Stomach (tissue), 9 donors: ENCODE measurements around the gene CYP27A1. TPM values are rescaled to one million over a fixed set of nuclear protein-coding genes. Genes with fewer than 3 reads are reported as not detected.

Source experiments
- DNase-seq, 2 donors: peaks; one replicate each; pipeline versions ENCODE4 v3.0.0 to v3.0.0-alpha.2; 2013 to 2019
- H3K27ac ChIP-seq, 5 donors: fragments of 200-600 bp in 4 of 5; sonication (generic) in 4 of 5; one replicate each; pipeline ENCODE4 v1.5.1; 2013 to 2019; ENCODE audit warnings: mild to moderate bottlenecking in 1 of 5, moderate library complexity in 1 of 5
- H3K27me3 ChIP-seq, 3 donors: fragments of 200-600 bp; sonication (generic); one replicate each; pipeline ENCODE4 v1.5.1; 2017 to 2019; ENCODE audit warnings: mixed run types in 1 of 3
- H3K36me3 ChIP-seq, 4 donors: fragments of 200-600 bp; sonication (generic); 1 replicate in 3 of 4; 2 replicates in 1 of 4; pipeline ENCODE4 v1.5.1; 2016 to 2019
- H3K4me1 ChIP-seq, 4 donors: fragments of 200-600 bp; sonication (generic); one replicate each; pipeline ENCODE4 v1.5.1; 2016 to 2019
- H3K4me3 ChIP-seq, 4 donors: fragments of 200-600 bp; sonication (generic) in 3 of 4; one replicate each; pipeline ENCODE4 v1.5.1; 2016 to 2019; ENCODE audit warnings: mild to moderate bottlenecking in 1 of 4
- H3K9me3 ChIP-seq, 4 donors: fragments of 200-600 bp; sonication (generic); one replicate each; pipeline ENCODE4 v1.5.1; 2016 to 2019
- CTCF ChIP-seq, 7 experiments: fragments of 450-650 bp in 4 of 7; fragments of 200-600 bp in 3 of 7; sonication (generic) in 3 of 7; IDR thresholded peaks; one replicate each; pipeline ENCODE4 v1.5.1; 2016 to 2019; ENCODE audit warnings: antibody characterized with exemption in 7 of 7, control low read depth in 2 of 7, mild to moderate bottlenecking in 1 of 7
- EP300 ChIP-seq: sonication (generic); formaldehyde crosslinking; IDR thresholded peaks from one replicate; pipeline ENCODE4 v1.6.1; 2017; ENCODE audit warnings: antibody characterized with exemption
- POLR2A ChIP-seq, 4 donors: fragments of 450-650 bp; IDR thresholded peaks; one replicate each; pipeline ENCODE4 v1.6.1; 2016; ENCODE audit warnings: antibody characterized with exemption in 4 of 4, control low read depth in 2 of 4, mild to moderate bottlenecking in 1 of 4, moderate library complexity in 1 of 4
- POLR2AphosphoS5 ChIP-seq, 3 donors: sonication (generic); formaldehyde crosslinking; IDR thresholded peaks; one replicate each; pipeline ENCODE4 v1.6.1; 2016; ENCODE audit warnings: antibody characterized with exemption in 3 of 3
- WGBS, 5 donors: extraction: QIAGEN DNeasy Blood & Tissue Kit in 3 of 5; methylation state at CpG; one replicate each; pipeline versions ENCODE4 v1.1.5 to v1.1.7; 2013 to 2018; 5-methylcytosine and 5-hydroxymethylcytosine counted together
- intact Hi-C: fragments of 100-400 bp; cut with DNase I; formaldehyde crosslinking; loops from one replicate; pipeline ENCODE4 v1.15.1; 2023; ENCODE audit warnings: low total_unique reads
- polyA plus RNA-seq, 3 donors: library from polyadenylated mRNA; stranded (reverse); fragments of 200-250 nt; gene quantifications; one replicate each; pipeline ENCODE4 v1.2.3, GENCODE V29; 2013
- total RNA-seq, 5 donors: library from RNA; depleted of rRNA; stranded (reverse); fragments of >200 nt; gene quantifications; one replicate each; pipeline versions ENCODE4 v1.1.0 to v1.2.3, GENCODE V29; 2014 to 2016
- donor health status: healthy with polysubstance abuse.
- donor health status: Bipolar disorder and iron deficiency.
- donor health status: healthy.

The CYP27A1 gene
- total and polyA plus RNA-seq, 8 donors, result 4.4 to 546 (median 13.6) TPM

DNA sequence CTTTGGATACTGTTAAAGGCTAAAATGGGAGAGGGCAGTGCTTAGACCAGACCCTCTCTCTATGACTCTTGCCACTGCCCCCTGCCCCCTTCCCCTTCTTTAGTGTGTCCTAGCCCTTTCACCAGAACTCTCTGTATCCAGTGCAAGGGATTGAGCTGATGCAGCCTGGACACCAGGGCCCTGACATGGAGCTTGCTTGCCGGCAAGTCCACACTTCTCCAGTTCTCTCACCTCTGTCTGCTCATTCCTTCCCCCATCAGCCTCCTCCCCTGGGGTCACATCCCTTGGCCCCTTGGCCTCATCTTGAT is 76.1 kb downstream of the CYP27A1 start:
- no peak for TF ChIP-seq POLR2AphosphoS5 (IDR thresholded peaks at IDR 0.05)
- no peak for TF ChIP-seq POLR2A (IDR thresholded peaks at IDR 0.05)
- TF ChIP-seq EP300, result no peak
- TF ChIP-seq CTCF (IDR thresholded peaks at IDR 0.05), result no peak
- Histone ChIP-seq H3K27me3 (peaks cover 25 to 99% (median 85%) of the 10 kb centered on the region in 3 donors), H3K9me3 (no peaks in the 10 kb centered on the region), H3K4me3 (no peak overlapping the region), H3K36me3 (no peaks in the 10 kb centered on the region), H3K27ac (no peak overlapping the region), H3K4me1 (peaks cover 24 to 36% (median 28%) of the 10 kb centered on the region in 4 donors)
- no peak for DNase-seq
- WGBS, 5 donors, result 0 to 28% (median 13%) methylated on average over 1 of the region's 1 CpG
- intact Hi-C loops, result loop anchor here (10.0 kb wide), 1 partner anchor 153 kb away; no protein-coding TSS in a partner anchor

DNA sequence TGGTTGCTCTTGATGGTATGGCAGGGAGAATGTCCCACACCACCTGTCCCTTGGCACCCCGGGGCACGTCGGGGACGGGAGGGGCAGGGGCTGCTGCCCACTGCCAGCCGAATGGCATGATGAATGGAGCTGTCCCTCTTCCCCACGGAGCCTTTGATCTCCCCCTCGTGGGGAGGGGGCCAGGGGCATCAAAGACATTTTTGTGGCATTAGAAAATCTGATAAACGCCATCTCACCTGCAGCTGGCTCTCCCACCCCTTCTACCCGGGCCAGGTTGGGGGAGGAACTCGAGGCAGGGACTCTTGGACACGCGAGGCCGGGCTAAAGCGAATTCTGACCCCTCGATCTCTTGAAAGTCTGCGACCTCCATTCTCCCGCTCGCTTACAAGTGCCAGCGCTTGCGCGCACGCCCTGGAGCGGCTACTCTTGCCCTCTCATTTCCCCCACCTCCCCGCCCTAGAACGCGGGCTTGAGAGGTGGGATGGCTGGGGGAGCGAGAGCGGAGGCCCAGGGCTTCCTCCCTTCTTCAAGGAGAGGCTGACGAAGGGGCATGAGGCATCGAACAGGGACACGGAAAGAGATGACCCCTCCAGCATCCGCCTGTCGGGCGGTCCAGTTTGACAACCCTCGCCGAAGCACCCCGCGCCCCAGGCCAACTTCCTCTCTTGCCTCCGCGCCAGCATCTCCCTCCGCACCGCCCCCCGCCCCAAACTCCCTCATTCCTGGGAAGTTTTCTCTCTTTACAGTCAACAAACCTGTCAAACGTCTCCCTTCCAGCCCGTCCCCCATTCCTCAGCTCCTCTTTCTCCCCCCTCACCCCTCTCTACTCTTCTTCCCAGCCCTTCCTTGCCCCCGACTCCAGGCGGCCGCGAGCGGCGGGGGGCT is 77.0 kb downstream of the CYP27A1 start:
- Histone ChIP-seq H3K27ac (no peak overlapping the region), H3K36me3 (no peaks in the 10 kb centered on the region), H3K4me1 (peaks cover 24 to 32% (median 27%) of the 10 kb centered on the region in 4 donors), H3K27me3 (peaks cover 25 to 99% (median 81%) of the 10 kb centered on the region in 3 donors), H3K4me3 (peak overlapping the region; percentile 35 to 51 (median 44)), H3K9me3 (no peaks in the 10 kb centered on the region)
- TF ChIP-seq CTCF (IDR thresholded peaks at IDR 0.05), result no peak
- TF ChIP-seq EP300, result no peak
- no peak for TF ChIP-seq POLR2AphosphoS5 (IDR thresholded peaks at IDR 0.05)
- TF ChIP-seq POLR2A (IDR thresholded peaks at IDR 0.05), result no peak
- no peak for DNase-seq
- 4 to 7% (median 6%) methylated on average over 49 to 51 of the region's 51 CpGs for WGBS, 5 donors
- intact Hi-C loops, result loop anchor here (10.0 kb wide), 1 partner anchor 154 kb away; no protein-coding TSS in a partner anchor

GRCh38 chr2:218859556-218859987 is 77.6 kb downstream of the CYP27A1 start, which contains the start of gene WNT6:
Gene WNT6 (plus strand): TSS chr2:218859805. CDS start chr2:218860038, 233 bp downstream.
- Histone ChIP-seq H3K36me3 (no peaks in the 10 kb centered on the region), H3K9me3 (no peaks in the 10 kb centered on the region), H3K27ac (peak within 1 kb of the TSS in 3 of 5 donors; percentile 26 to 51 (median 44)), H3K4me1 (peaks cover 24 to 32% (median 27%) of the 10 kb centered on the region in 4 donors), H3K27me3 (peaks cover 25 to 100% (median 79%) of the 10 kb centered on the region in 3 donors), H3K4me3 (peak within 1 kb of the TSS; percentile 35 to 51 (median 44))
- TF ChIP-seq POLR2A (IDR thresholded peaks at IDR 0.05) (no peak), POLR2AphosphoS5 (IDR thresholded peaks at IDR 0.05) (no peak), EP300 (no peak), CTCF (IDR thresholded peaks at IDR 0.05) (no peak)
- DNase-seq, result peak in 1 of 2 donors; percentile 62
- intact Hi-C loops, result loop anchor here (10.0 kb wide), 1 partner anchor 155 kb away; no protein-coding TSS in a partner anchor
- WGBS, 5 donors, result 0 to 1% (median 1%) methylated on average over 19 to 64 of the region's 64 CpGs

- Histone ChIP-seq H3K27ac (peak overlapping the region in 3 of 5 donors; percentile 26 to 51 (median 44)), H3K27me3 (peaks cover 25 to 100% (median 84%) of the 10 kb centered on the region in 3 donors), H3K36me3 (no peaks in the 10 kb centered on the region), H3K9me3 (no peaks in the 10 kb centered on the region), H3K4me3 (peak overlapping the region; percentile 35 to 51 (median 44)), H3K4me1 (peaks cover 24 to 32% (median 27%) of the 10 kb centered on the region in 4 donors)
- no peak for DNase-seq
- TF ChIP-seq POLR2AphosphoS5 (IDR thresholded peaks at IDR 0.05) (no peak), CTCF (IDR thresholded peaks at IDR 0.05) (no peak), POLR2A (IDR thresholded peaks at IDR 0.05) (no peak), EP300 (no peak)
- intact Hi-C loops, result loop anchor here (10.0 kb wide), 1 partner anchor 155 kb away; no protein-coding TSS in a partner anchor
- WGBS, 5 donors, result 2 to 5% (median 3%) methylated on average over 25 to 47 of the region's 47 CpGs
Measured at GRCh38 chr2:218859988-218860831, 78.3 kb downstream of the CYP27A1 start.
